ENCODE data around the gene EFCAB8. TPM values are rescaled to one million over a fixed set of nuclear protein-coding genes. Genes with fewer than 3 reads are reported as not detected.

Gene EFCAB8
- total and polyA plus RNA-seq, 2 donors from 2014 or later = 0.13 TPM; not detected in 1

- TF ChIP-seq CTCF (IDR thresholded peaks at IDR 0.05; ENCODE audit: borderline replicate concordance, extremely low read depth, insufficient read depth) = no peak
- Histone ChIP-seq H3K9me3 (ENCODE audit: control insufficient read depth in 2 of 3, insufficient read depth in 1 of 3, low read length in 3 of 3) (no peaks in the 10 kb centered on the region), H3K27me3 (ENCODE audit: control insufficient read depth, insufficient read depth, low read length) (no peaks in the 10 kb centered on the region), H3K36me3 (ENCODE audit: control insufficient read depth in 2 of 3, insufficient read depth in 3 of 3, low read length in 3 of 3) (no peaks in the 10 kb centered on the region), H3K4me3 (ENCODE audit: low read length in 3 of 3) (no peak overlapping the region), H3K27ac (ENCODE audit: low read depth in 2 of 2, low read length in 2 of 2) (no peak overlapping the region), H3K4me1 (ENCODE audit: control insufficient read depth in 2 of 3, insufficient read depth in 2 of 3, low read depth in 1 of 3, low read length in 3 of 3) (no peaks in the 10 kb centered on the region), H3K9ac (ENCODE audit: low read length in 3 of 3) (no peak overlapping the region)
- FAIRE-seq = no peak
- DNase-seq = peak in 3 of 5 donors; percentile 8 to 58 (median 40)
- intact Hi-C loops (cut with DNase I) = no loop called here
These were observed 18.8 kb downstream of the EFCAB8 start for GRCh38 chr20:32877507-32877906.

GRCh38 chr20:32878820-32879219, 20.1 kb downstream of the EFCAB8 start:
- Histone ChIP-seq H3K27ac (ENCODE audit: low read depth in 2 of 2, low read length in 2 of 2) (no peak overlapping the region), H3K27me3 (ENCODE audit: control insufficient read depth, insufficient read depth, low read length) (no peaks in the 10 kb centered on the region), H3K9me3 (ENCODE audit: control insufficient read depth in 2 of 3, insufficient read depth in 1 of 3, low read length in 3 of 3) (no peaks in the 10 kb centered on the region), H3K36me3 (ENCODE audit: control insufficient read depth in 2 of 3, insufficient read depth in 3 of 3, low read length in 3 of 3) (no peaks in the 10 kb centered on the region), H3K9ac (ENCODE audit: low read length in 3 of 3) (no peak overlapping the region), H3K4me3 (ENCODE audit: low read length in 3 of 3) (no peak overlapping the region), H3K4me1 (ENCODE audit: control insufficient read depth in 2 of 3, insufficient read depth in 2 of 3, low read depth in 1 of 3, low read length in 3 of 3) (no peaks in the 10 kb centered on the region)
- no peak for FAIRE-seq
- TF ChIP-seq CTCF (IDR thresholded peaks at IDR 0.05; ENCODE audit: borderline replicate concordance, extremely low read depth, insufficient read depth) = no peak
- DNase-seq = no peak
- intact Hi-C loops (cut with DNase I) = no loop called here

DNA sequence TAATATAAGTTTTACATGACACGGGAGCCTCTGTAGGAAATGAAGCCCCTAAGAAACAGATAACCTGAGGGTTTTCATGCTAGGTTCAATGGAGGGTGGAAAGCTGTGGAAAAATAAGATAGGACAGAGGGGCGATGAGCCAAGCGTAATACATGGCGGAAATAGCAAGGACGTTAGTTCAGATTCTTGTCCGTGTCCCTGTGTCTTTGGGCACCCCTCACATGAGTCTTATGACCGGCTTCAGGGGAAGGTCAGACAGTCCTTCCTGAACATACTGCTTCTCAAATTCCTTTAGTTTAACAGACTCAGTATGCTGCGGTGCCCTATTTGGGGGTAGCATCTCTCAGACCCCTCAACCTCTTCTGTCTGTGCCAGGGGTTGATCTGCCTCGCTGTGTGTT, 20.8 kb downstream of the EFCAB8 start:
- intact Hi-C loops (cut with DNase I) = no loop called here
- Histone ChIP-seq H3K4me1 (ENCODE audit: control insufficient read depth in 2 of 3, insufficient read depth in 2 of 3, low read depth in 1 of 3, low read length in 3 of 3) (no peaks in the 10 kb centered on the region), H3K4me3 (ENCODE audit: low read length in 3 of 3) (no peak overlapping the region), H3K36me3 (ENCODE audit: control insufficient read depth in 2 of 3, insufficient read depth in 3 of 3, low read length in 3 of 3) (no peaks in the 10 kb centered on the region), H3K27ac (ENCODE audit: low read depth in 2 of 2, low read length in 2 of 2) (no peak overlapping the region), H3K9ac (ENCODE audit: low read length in 3 of 3) (no peak overlapping the region), H3K27me3 (ENCODE audit: control insufficient read depth, insufficient read depth, low read length) (no peaks in the 10 kb centered on the region), H3K9me3 (ENCODE audit: control insufficient read depth in 2 of 3, insufficient read depth in 1 of 3, low read length in 3 of 3) (no peaks in the 10 kb centered on the region)
- no peak for TF ChIP-seq CTCF (IDR thresholded peaks at IDR 0.05; ENCODE audit: borderline replicate concordance, extremely low read depth, insufficient read depth)
- no peak for DNase-seq
- no peak for FAIRE-seq

- intact Hi-C loops (cut with DNase I) = no loop called here
- Histone ChIP-seq H3K36me3 (ENCODE audit: control insufficient read depth in 2 of 3, insufficient read depth in 3 of 3, low read length in 3 of 3) (no peaks in the 10 kb centered on the region), H3K9me3 (ENCODE audit: control insufficient read depth in 2 of 3, insufficient read depth in 1 of 3, low read length in 3 of 3) (no peaks in the 10 kb centered on the region), H3K9ac (ENCODE audit: low read length in 3 of 3) (no peak overlapping the region), H3K27ac (ENCODE audit: low read depth in 2 of 2, low read length in 2 of 2) (no peak overlapping the region), H3K4me1 (ENCODE audit: control insufficient read depth in 2 of 3, insufficient read depth in 2 of 3, low read depth in 1 of 3, low read length in 3 of 3) (no peaks in the 10 kb centered on the region), H3K4me3 (ENCODE audit: low read length in 3 of 3) (no peak overlapping the region), H3K27me3 (ENCODE audit: control insufficient read depth, insufficient read depth, low read length) (no peaks in the 10 kb centered on the region)
- FAIRE-seq = no peak
- TF ChIP-seq CTCF (IDR thresholded peaks at IDR 0.05; ENCODE audit: borderline replicate concordance, extremely low read depth, insufficient read depth) = no peak
- DNase-seq = no peak
These were observed 21.9 kb downstream of the EFCAB8 start for GRCh38 chr20:32880635-32881034.

Data from kidney (tissue), 14 donors.